ENCODE measurements around the gene GRID2. TPM values are rescaled to one million over a fixed set of nuclear protein-coding genes. Genes with fewer than 3 reads are reported as not detected.

The GRID2 gene
- total RNA-seq, 4 donors from 2014 or later = 0.33 TPM; not detected in 3

DNA sequence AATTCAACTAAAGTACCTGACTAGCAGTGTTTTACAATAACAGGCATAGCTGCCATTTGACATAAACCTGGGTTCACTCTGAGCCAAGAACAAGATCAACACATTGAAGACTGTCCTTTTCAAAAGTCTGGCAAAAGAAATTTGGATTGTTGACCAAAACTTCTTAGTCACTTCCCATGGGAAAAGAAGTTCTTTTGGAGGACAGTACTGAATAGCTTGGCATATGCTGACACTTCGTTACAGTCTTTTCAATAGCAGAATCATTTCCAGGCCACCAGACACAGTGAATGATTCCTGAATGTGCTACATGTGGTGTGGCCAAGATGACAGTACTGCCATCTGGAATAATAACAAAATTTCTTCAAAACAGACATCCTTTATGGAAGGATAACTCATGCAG is 560.3 kb downstream of the GRID2 start:
- DNase-seq = no peak
- TF ChIP-seq POLR2A (IDR thresholded peaks at IDR 0.05) = no peak
- 72 to 84% methylated on average over 1 of the region's 1 CpG for WGBS, 2 donors
- intact Hi-C loops (cut with DNase I) = no loop called here
- Histone ChIP-seq H3K27ac (no peak overlapping the region), H3K4me1 (no peaks in the 10 kb centered on the region), H3K27me3 (no peaks in the 10 kb centered on the region), H3K9me3 (no peaks in the 10 kb centered on the region), H3K36me3 (no peaks in the 10 kb centered on the region), H3K4me3 (replicated peaks in 1 of 3) (no peak overlapping the region)

DNA sequence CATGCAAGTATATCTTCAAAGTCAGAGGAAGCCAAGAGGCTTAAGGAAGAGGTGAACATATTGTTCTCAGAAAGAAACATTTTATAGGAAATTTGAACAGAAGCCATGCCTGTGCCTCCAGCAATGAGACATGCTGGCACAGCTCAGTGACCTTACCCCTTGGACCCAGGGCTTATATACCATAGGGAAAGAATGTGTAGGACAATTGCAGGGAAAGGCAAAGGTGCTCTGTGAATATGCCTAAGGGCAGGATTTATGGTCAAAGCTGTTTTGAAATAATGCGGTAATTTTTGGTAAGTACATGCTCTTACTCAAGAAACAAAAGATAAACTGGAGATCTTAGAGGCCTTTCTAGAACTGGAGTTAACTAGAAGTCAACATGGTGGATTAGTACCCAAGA is 568.8 kb downstream of the GRID2 start:
- DNase-seq = no peak
- whole genome bisulfite sequencing, 2 donors = 95 to 96% methylated on average over 1 of the region's 1 CpG
- no peaks in the 10 kb centered on the region for H3K9me3 ChIP-seq
- intact Hi-C loops (cut with DNase I) = no loop called here
- no peaks in the 10 kb centered on the region for H3K4me1 ChIP-seq
- H3K4me3 ChIP-seq (replicated peaks in 1 of 3) = no peak overlapping the region
- TF ChIP-seq, protein P1, sequence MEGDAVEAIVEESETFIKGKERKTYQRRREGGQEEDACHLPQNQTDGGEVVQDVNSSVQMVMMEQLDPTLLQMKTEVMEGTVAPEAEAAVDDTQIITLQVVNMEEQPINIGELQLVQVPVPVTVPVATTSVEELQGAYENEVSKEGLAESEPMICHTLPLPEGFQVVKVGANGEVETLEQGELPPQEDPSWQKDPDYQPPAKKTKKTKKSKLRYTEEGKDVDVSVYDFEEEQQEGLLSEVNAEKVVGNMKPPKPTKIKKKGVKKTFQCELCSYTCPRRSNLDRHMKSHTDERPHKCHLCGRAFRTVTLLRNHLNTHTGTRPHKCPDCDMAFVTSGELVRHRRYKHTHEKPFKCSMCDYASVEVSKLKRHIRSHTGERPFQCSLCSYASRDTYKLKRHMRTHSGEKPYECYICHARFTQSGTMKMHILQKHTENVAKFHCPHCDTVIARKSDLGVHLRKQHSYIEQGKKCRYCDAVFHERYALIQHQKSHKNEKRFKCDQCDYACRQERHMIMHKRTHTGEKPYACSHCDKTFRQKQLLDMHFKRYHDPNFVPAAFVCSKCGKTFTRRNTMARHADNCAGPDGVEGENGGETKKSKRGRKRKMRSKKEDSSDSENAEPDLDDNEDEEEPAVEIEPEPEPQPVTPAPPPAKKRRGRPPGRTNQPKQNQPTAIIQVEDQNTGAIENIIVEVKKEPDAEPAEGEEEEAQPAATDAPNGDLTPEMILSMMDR (IDR thresholded peaks at IDR 0.05) = no peak
- no peak for TF ChIP-seq POLR2A (IDR thresholded peaks at IDR 0.05)
- H3K36me3 ChIP-seq = no peaks in the 10 kb centered on the region
- H3K27ac ChIP-seq = no peak overlapping the region
- no peaks in the 10 kb centered on the region for H3K27me3 ChIP-seq

DNA sequence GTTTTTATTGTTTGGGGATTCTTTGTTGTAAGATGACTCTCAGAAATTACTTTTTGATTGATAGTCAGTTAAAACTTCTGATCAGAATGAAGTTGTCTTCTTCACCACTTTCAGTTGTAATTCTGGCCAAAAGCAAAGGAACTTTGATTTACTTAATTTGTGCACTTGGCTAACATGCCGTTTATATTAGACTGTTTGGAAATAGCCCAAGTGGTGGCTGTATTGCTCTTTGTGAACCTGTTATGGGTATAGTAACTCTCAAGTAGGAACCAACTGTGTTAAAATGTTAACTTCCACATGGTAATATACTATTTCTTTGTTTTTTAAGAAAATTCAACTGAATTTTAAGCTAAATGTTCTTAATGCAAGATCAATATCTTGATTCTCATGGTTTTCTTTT is 581.9 kb downstream of the GRID2 start:
- peak in 1 of 2 donors; percentile 4 for DNase-seq
- Histone ChIP-seq H3K4me3 (replicated peaks in 1 of 3) (no peak overlapping the region), H3K27me3 (no peaks in the 10 kb centered on the region), H3K27ac (no peak overlapping the region), H3K36me3 (no peaks in the 10 kb centered on the region), H3K9me3 (no peaks in the 10 kb centered on the region), H3K4me1 (peaks cover 0 to 4% of the 10 kb centered on the region in 2 donors)
- 12 to 23% methylated on average over 1 of the region's 1 CpG for WGBS, 2 donors
- intact Hi-C loops (cut with DNase I) = no loop called here
- TF ChIP-seq, protein P1 (IDR thresholded peaks at IDR 0.05) = peak in 1 of 6 experiments; percentile 6
- TF ChIP-seq POLR2A (IDR thresholded peaks at IDR 0.05) = no peak

DNA sequence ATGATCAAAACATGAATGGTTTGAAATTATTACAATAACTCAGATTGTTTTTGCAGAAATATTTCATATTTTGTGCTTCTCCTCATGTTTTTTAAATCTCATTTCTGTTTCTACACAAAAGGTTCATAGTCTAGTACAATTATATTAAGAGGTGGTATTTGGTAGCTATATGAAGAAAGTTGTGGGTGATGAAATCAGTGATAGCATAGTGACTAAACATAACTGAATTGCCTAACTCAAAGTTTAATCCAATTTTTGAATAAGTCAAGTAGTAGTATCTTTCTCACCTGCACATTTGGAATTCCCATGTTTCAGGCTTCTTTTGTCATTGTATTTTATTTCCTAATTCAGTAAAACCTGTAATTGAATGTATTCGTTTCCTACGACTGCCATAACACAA is 648.7 kb downstream of the GRID2 start:
- Histone ChIP-seq H3K27ac (no peak overlapping the region), H3K4me3 (replicated peaks in 1 of 3) (no peak overlapping the region), H3K9me3 (no peaks in the 10 kb centered on the region), H3K4me1 (no peaks in the 10 kb centered on the region), H3K36me3 (no peaks in the 10 kb centered on the region), H3K27me3 (no peaks in the 10 kb centered on the region)
- TF ChIP-seq, protein P1 (IDR thresholded peaks at IDR 0.05) = no peak
- no peak for TF ChIP-seq POLR2A (IDR thresholded peaks at IDR 0.05)
- no peak for DNase-seq
- 81 to 93% methylated on average over 2 of the region's 2 CpGs for WGBS, 2 donors
- intact Hi-C loops (cut with DNase I) = no loop called here

DNA sequence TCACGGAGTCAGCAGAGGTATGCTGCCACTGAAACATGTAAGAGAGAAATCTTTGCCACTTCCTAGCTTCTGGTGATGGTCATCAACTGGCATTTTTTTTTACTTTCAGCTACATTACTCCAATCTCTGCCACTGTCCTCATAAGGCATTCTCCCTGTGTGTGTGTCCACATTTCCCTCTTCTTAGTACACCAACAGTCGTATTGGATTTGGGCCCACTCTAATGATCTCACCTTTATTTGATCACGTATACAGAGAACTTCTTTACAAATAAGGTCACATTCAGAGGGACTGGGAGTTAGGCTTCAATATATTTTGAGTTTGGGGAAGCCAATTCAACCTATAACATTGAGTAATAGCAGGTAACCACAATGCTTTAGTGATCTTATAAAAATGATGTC is 649.1 kb downstream of the GRID2 start:
- Histone ChIP-seq H3K4me1 (no peaks in the 10 kb centered on the region), H3K27me3 (no peaks in the 10 kb centered on the region), H3K36me3 (no peaks in the 10 kb centered on the region), H3K4me3 (replicated peaks in 1 of 3) (no peak overlapping the region), H3K9me3 (no peaks in the 10 kb centered on the region), H3K27ac (no peak overlapping the region)
- no peak for TF ChIP-seq POLR2A (IDR thresholded peaks at IDR 0.05)
- TF ChIP-seq, protein P1 (IDR thresholded peaks at IDR 0.05) = no peak
- 89 to 90% methylated on average over 3 of the region's 3 CpGs for WGBS, 2 donors
- no peak for DNase-seq
- intact Hi-C loops (cut with DNase I) = no loop called here

DNA sequence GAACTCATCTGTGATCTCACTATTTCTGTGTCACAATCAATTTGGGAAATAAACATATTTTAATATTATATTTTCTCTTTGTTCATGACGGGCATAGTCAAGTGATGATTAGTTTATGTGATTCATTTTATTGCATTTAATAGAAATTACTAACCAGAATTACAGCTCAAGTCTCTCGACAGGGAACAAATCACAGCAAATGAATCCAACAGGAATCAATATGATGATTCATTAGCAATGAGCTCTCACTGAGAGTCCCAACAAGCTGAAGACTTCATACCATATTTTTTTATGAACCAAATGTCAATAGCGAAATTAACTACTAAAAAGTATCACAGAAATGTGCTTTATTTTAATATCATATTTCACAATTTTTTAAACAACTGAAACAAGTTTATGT is 649.7 kb downstream of the GRID2 start:
- H3K9me3 ChIP-seq = no peaks in the 10 kb centered on the region
- no peaks in the 10 kb centered on the region for H3K4me1 ChIP-seq
- no peaks in the 10 kb centered on the region for H3K27me3 ChIP-seq
- intact Hi-C loops (cut with DNase I) = no loop called here
- DNase-seq = no peak
- TF ChIP-seq, protein P1 (IDR thresholded peaks at IDR 0.05) = no peak
- TF ChIP-seq POLR2A (IDR thresholded peaks at IDR 0.05) = no peak
- no peak overlapping the region for H3K4me3 ChIP-seq (replicated peaks in 1 of 3)
- no peaks in the 10 kb centered on the region for H3K36me3 ChIP-seq
- whole genome bisulfite sequencing, 2 donors = 89 to 92% methylated on average over 3 of the region's 3 CpGs
- no peak overlapping the region for H3K27ac ChIP-seq

Data from thyroid gland (tissue), 4 donors.